Right ventricle myocardium superior (tissue), 1 donor: ENCODE measurements around the gene PSMA3. TPM values are rescaled to one million over a fixed set of nuclear protein-coding genes. Genes with fewer than 3 reads are reported as not detected.

Source experiments
- ATAC-seq: fragments of 200-7000 bp; cut with Tn5 transposase; one replicate; pipeline ENCODE4 v1.9.1; 2020; ENCODE audit warnings: mild to moderate bottlenecking; ENCODE audit not compliant: poor library complexity
- DNase-seq: peaks from one replicate; pipeline ENCODE4 v3.0.0-alpha.2; 2020
- intact Hi-C: fragments of 100-400 bp; cut with DNase I; formaldehyde crosslinking; loops from one replicate; pipeline ENCODE4 v1.11.2; 2022
- long read RNA-seq: library from polyadenylated mRNA; unstranded; transcript quantifications from one replicate; pipeline ENCODE4 v2.0.0, GENCODE V29; 2021
- total RNA-seq: library from RNA; stranded (reverse); fragmentation: NEBNext Ultra II Directional; extraction: Animal tissue kit (Norgen Biotek cat#: 25700); gene quantifications from one replicate; pipeline ENCODE4 v1.2.1, GENCODE V29; 2021
- donor health status: DM: no; HTN: yes; CAD: no; lungs with severe emphysema.

Gene PSMA3
- 162 TPM for total RNA-seq
- long read RNA-seq, transcript PSMA3-201 (11 exons, 970 nt) = major isoform, 72 of 89 reads
- long read RNA-seq, partial matches to known transcripts = 0 of 89 reads
- long read RNA-seq, other reads (novel, unspliced or antisense) = 17 of 89 reads

GRCh38 chr14:58244556-58245387, at the start of gene PSMA3:
Gene PSMA3 (plus strand): TSS chr14:58244843. CDS start chr14:58244921, 78 bp downstream.
- intact Hi-C loops = no loop called here
- peak; percentile 94 for ATAC-seq
- DNase-seq = peak; percentile 98

- intact Hi-C loops = no loop called here
- ATAC-seq = no peak
- no peak for DNase-seq
These were observed 48.4 kb upstream of the PSMA3 start for GRCh38 chr14:58196198-58196597.

- intact Hi-C loops = no loop called here
- DNase-seq (no peak), ATAC-seq (no peak)
These were observed 46.6 kb upstream of the PSMA3 start for GRCh38 chr14:58198086-58198485.

- peak; percentile 99 for ATAC-seq
- peak; percentile 93 for DNase-seq
- intact Hi-C loops = no loop called here
These were observed 44.7 kb upstream of the PSMA3 start, which contains the start of gene ACTR10 for GRCh38 chr14:58199726-58200479. Gene ACTR10 (plus strand): TSS chr14:58200149. CDS start chr14:58200218, 69 bp downstream.

- DNase-seq = no peak
- peak; percentile 7 for ATAC-seq
- intact Hi-C loops = no loop called here
These were observed 44.2 kb upstream of the PSMA3 start for GRCh38 chr14:58200480-58200841.

- intact Hi-C loops = no loop called here
- DNase-seq (no peak), ATAC-seq (no peak)
These were observed 43.8 kb upstream of the PSMA3 start for GRCh38 chr14:58200846-58201245.

GRCh38 chr14:58213176-58213575, 31.5 kb upstream of the PSMA3 start:
- DNase-seq = no peak
- intact Hi-C loops = no loop called here
- no peak for ATAC-seq

- DNase-seq = no peak
- ATAC-seq = no peak
- intact Hi-C loops = no loop called here
These were observed 29.3 kb upstream of the PSMA3 start for GRCh38 chr14:58215191-58215914.

GRCh38 chr14:58216544-58216943, 28.1 kb upstream of the PSMA3 start:
- DNase-seq (no peak), ATAC-seq (no peak)
- intact Hi-C loops = no loop called here

- DNase-seq (no peak), ATAC-seq (no peak)
- intact Hi-C loops = no loop called here
These were observed 17.4 kb upstream of the PSMA3 start for GRCh38 chr14:58227096-58227819.

- no peak for DNase-seq
- ATAC-seq = peak; percentile 38
- intact Hi-C loops = no loop called here
These were observed 6.1 kb upstream of the PSMA3 start for GRCh38 chr14:58238252-58239243.

- ATAC-seq (peak; percentile 66), DNase-seq (peak; percentile 77)
- intact Hi-C loops = no loop called here
These were observed 5.1 kb upstream of the PSMA3 start for GRCh38 chr14:58239244-58240195.

- ATAC-seq (peak; percentile 39), DNase-seq (peak; percentile 45)
- intact Hi-C loops = no loop called here
These were observed 670 bp upstream of the PSMA3 start for GRCh38 chr14:58243790-58244555.

GRCh38 chr14:58245562-58245961, 919 bp downstream of the PSMA3 start:
- ATAC-seq = no peak
- intact Hi-C loops = no loop called here

GRCh38 chr14:58249611-58250010, 5.0 kb downstream of the PSMA3 start:
- DNase-seq (no peak), ATAC-seq (no peak)
- intact Hi-C loops = no loop called here

More at GRCh38 chr14:58245562-58245961, 919 bp downstream of the PSMA3 start:
- DNase-seq = no peak
